GM23248 (cell line): ENCODE data around the gene SMCO4.

Source experiments
- EZH2 ChIP-seq: fragments of 200-600 bp; sonication (generic); IDR thresholded peaks from 2 replicates; pipeline ENCODE4 v1.6.1; 2018; ENCODE audit warnings: antibody characterized with exemption, mild to moderate bottlenecking; ENCODE audit not compliant: insufficient read depth, poor library complexity, severe bottlenecking
- EZH2phosphoT487 ChIP-seq: fragments of 200-600 bp; sonication (generic); IDR thresholded peaks from 2 replicates; pipeline ENCODE4 v1.6.1; 2018; ENCODE audit warnings: antibody characterized with exemption, moderate library complexity, mild to moderate bottlenecking, low read depth; ENCODE audit not compliant: insufficient read depth

DNA sequence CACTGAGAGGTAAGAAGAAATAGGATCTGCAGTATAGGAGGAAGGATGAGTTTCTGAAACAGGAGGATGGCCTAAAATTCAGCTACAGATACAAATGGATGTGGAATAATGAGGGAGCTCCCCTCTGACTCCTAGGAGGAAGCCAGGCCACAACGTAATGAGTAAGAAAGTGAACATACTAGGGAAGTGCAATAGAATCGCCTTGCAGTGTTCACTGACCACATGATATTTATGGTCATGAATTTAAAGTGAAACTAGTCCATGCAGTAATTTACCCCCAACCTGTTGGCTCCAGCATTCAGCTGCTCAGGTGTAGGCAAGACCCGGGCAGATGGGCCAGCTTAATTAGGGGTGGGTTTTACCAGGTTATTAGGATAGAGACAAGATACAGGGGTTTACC lies 110.9 kb downstream of the SMCO4 start:
- TF ChIP-seq EZH2 = no peak
- TF ChIP-seq EZH2phosphoT487 = no peak
